KBM-7 (cell line): ENCODE data around the gene ACOT11.
"Not testable (repeated sequence)": the region's sequence is repeated elsewhere in the genome, so short reads cannot be mapped to it uniquely, and the experiment has no call there.

Source experiments
- DNase-seq: peaks from one replicate; pipeline ENCODE4 v3.0.0-alpha.2; 2015
- in situ Hi-C: fragments of 300-500 bp; cut with MboI; formaldehyde crosslinking; loops from 2 replicates; pipeline ENCODE4 v1.14.3; 2020; ENCODE audit warnings: low sequenced_read_pairs, low pct_unique_long_range_greater_than_20kb, mixed read lengths

Gene ACOT11

GRCh38 chr1:54624466-54625464 is 76.7 kb downstream of the ACOT11 start:
- no peak for DNase-seq
- in situ Hi-C loops, result no loop called here

- DNase-seq, result no peak
- in situ Hi-C loops, result no loop called here
These were observed 79.2 kb downstream of the ACOT11 start for GRCh38 chr1:54627196-54627595.

DNA sequence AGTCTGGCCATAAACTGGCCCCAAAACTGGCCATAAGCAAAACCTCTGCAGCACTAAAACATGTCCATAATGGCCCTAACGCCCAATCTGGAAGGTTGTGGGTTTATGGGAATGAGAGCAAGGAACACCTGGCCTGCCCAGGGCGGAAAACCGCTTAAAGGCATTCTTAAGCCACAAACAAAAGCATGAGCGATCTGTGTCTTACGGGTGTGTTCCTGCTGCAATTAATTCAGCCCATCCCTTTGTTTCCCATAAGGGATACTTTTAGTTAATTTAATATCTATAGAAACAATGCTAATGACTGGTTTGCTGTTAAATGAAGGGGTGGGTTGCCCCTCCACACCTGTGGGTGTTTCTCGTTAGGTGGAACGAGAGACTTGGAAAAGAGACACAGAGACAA is 87.8 kb downstream of the ACOT11 start:
- in situ Hi-C loops, DNase-seq: not testable (repeated sequence)

GRCh38 chr1:54636461-54637446 is 88.7 kb downstream of the ACOT11 start:
- in situ Hi-C loops, result not testable (repeated sequence)
- DNase-seq, result peak; percentile 58

GRCh38 chr1:54640361-54640760 is 92.3 kb downstream of the ACOT11 start:
- in situ Hi-C loops, result no loop called here
- no peak for DNase-seq

- in situ Hi-C loops, result no loop called here
- no peak for DNase-seq
These were observed 93.1 kb downstream of the ACOT11 start, which contains the start of gene MROH7 for GRCh38 chr1:54640863-54641836. MROH7 (plus strand) TSS chr1:54641786; CDS start chr1:54652927, 11,141 bp downstream.

DNA sequence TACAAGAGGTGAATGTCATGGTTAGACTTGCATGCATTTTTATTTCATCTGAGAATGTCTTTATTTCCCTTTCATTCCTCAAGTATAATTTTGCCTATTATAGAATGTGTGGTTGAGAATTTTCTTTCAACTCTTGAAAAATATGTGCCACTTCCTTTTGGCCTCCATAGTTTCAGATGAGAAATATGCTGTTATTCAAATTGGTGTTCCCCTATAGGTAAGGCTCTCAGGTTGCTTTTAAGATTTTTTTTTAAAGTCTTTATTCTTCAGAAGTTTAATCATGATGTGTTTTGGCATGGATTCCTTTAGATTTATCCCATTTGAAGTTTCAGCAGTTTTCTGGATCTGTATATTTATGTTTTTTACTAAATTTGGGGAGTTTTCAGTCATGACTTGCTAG is 95.7 kb downstream of the ACOT11 start:
- in situ Hi-C loops, result no loop called here
- DNase-seq, result no peak

DNA sequence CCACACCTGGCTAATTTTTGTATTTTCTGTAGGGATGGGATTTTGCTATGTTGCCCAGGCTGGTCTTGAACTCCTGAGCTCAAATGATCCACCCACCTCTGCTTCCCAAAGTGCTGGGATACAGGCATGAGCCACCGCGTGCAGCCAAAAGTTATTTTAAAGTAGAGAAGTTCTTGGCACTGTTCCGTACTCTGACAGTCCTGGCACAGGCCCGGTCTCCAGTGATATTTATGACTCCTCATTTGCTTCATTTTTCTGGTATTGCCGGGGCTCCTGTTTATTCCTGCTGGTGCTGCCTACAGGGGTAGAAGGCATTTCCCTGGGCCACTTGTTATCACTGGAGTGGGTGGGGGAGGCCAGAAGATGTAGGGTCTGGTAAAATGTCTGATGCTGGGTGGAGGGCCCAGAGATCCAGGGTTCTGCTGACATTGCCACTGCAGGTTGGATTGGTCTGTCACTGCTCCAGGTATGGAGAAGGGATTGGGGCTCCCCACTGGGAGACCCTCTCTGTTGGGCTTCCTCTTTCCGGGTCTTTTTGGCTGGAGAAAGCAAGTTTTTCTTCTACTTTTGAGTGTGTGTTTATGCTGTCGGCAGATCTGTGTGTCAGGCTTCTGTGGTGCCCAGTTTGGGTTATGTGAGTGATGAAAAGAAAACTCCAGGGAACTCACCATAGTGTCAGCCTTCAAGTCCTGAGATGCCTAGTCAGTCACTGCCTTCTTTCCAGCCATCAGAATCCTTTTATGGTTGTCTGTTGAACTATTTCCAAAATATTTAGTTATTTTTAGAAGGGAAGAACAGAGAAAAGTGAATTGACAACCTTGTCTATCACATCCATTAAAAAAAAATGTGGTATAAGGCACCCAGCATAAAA is 98.0 kb downstream of the ACOT11 start:
- DNase-seq, result no peak
- in situ Hi-C loops, result no loop called here

- in situ Hi-C loops, result no loop called here
- DNase-seq, result no peak
These were observed 101.3 kb downstream of the ACOT11 start for GRCh38 chr1:54649130-54649898.

DNA sequence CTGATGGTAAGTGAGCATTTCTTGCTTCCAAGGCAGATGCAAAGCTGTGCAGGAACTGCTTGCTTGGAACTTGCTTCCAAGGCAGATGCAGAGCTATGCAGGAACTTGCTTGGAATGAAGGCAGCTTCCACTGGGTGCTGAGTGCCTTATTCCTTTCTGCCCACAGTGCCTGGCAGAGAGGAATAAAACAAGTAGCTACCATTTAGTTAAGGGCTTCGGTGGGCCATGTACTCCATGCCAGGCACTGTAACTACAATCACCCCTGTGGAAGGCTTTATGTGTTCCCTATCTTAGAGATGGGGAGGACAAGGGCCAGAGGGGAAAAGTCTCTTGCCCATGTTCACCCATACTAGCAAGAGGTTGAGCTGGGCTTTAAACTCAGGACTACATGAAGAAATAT is 101.9 kb downstream of the ACOT11 start:
- DNase-seq, result no peak
- in situ Hi-C loops, result no loop called here

- in situ Hi-C loops, result no loop called here
These were observed 102.4 kb downstream of the ACOT11 start for GRCh38 chr1:54650417-54650816.

GRCh38 chr1:54651608-54652007 is 103.6 kb downstream of the ACOT11 start:
- DNase-seq, result no peak
- in situ Hi-C loops, result no loop called here

More at GRCh38 chr1:54650417-54650816, 102.4 kb downstream of the ACOT11 start:
- no peak for DNase-seq

GRCh38 chr1:54652168-54652567 is 104.1 kb downstream of the ACOT11 start:
- peak; percentile 26 for DNase-seq
- in situ Hi-C loops, result no loop called here

DNA sequence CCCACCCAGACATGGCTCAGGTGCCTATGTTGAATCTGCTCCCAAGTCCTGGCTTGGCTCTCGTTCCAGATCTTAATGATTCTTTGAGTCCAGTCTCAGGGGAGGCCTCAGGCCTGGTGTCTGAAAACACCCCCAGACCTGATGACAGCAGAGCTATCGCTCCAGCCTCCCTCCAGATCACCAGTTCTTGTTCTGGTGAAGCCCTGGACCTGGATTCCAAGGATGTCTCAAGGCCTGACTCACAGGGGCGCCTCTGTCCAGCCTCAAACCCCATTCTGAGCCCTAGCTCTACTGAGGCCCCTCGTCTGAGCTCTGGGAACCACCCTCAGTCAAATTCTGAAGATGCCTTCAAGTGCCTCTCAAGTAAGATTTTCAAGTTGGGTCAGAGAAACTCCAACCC is 105.0 kb downstream of the ACOT11 start:
- in situ Hi-C loops, result no loop called here
- DNase-seq, result no peak

DNA sequence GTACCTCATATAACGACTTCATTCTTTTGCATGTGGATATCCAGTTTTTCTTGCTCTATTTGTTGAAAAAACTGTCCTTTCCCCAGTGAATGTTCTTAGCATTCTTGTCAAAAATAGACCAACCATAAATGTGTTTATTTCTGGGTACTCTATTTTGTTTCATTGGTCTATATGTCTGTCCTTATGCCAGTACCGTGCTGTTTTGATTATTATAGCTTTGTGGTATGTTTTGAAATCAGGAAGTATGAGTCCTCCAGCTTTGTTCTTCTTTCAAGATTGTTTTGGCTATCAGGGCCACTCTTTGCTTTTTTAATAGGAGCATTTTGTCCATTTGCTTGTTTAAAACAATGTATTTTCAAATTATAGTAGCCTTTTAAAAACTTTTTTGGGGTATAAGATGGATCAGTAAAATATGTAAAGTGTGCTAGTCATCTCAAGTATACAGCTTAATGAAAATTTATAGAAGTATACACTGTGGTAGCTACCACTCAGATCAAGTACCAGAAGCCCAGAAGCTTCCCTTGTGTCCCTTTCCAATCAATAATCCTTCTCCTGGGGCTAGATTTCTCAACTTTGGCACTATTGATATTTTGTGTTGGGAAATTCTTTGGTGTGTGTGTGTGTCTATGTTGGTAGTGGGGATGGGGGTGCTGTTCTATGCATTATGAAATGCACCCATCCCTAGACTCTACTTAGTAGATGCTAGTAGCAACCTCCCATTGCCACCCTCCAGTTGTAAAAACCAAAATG is 110.3 kb downstream of the ACOT11 start:
- in situ Hi-C loops, result no loop called here
- no peak for DNase-seq
